ENCODE results near the gene SLC29A3.

The SLC29A3 gene

DNA sequence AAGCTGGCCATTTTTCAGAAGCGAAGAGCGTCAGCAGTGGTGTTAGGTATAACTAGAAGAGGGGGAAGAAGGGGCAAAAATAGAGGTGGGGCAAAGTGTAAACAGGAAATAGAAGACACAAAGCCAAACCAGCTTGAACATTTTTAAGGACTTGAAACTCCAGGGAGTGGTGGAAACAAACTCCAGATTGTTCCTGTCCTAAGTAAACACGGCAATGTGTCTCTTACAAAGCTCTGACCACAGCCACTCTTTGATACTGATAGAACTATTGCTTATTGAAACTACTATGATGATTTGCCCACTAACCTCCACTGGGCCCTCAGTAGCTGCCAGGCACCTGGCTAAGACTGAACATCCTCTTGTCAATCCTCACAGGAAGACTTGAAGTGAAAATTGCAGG is 56.9 kb downstream of the SLC29A3 start:
- H3K79me2 ChIP-seq: no peaks in the 10 kb centered on the region
- peaks cover 3% of the 10 kb centered on the region for H3K4me1 ChIP-seq
- H3K27ac ChIP-seq: no peak overlapping the region
- no peak overlapping the region for H3K4me2 ChIP-seq (ENCODE audit: low read length)
- H3K27me3 ChIP-seq (ENCODE audit: control insufficient read depth, insufficient read depth, low read length): no peaks in the 10 kb centered on the region
- H3K36me3 ChIP-seq (ENCODE audit: control insufficient read depth, insufficient read depth, low read length): no peaks in the 10 kb centered on the region
- TF ChIP-seq CTCF (IDR thresholded peaks at IDR 0.05): no peak
- H3K9ac ChIP-seq: no peak overlapping the region
- no peak overlapping the region for H3K4me3 ChIP-seq (ENCODE audit: low read depth, low read length)
- H3K9me3 ChIP-seq (ENCODE audit: control insufficient read depth, low read length): no peaks in the 10 kb centered on the region
- H2AFZ ChIP-seq: no peak overlapping the region

- no peak for TF ChIP-seq CTCF (IDR thresholded peaks at IDR 0.05)
- H3K27ac ChIP-seq: no peak overlapping the region
- H2AFZ ChIP-seq: no peak overlapping the region
These were observed 59.5 kb downstream of the SLC29A3 start for GRCh38 chr10:71378336-71379117.

DNA sequence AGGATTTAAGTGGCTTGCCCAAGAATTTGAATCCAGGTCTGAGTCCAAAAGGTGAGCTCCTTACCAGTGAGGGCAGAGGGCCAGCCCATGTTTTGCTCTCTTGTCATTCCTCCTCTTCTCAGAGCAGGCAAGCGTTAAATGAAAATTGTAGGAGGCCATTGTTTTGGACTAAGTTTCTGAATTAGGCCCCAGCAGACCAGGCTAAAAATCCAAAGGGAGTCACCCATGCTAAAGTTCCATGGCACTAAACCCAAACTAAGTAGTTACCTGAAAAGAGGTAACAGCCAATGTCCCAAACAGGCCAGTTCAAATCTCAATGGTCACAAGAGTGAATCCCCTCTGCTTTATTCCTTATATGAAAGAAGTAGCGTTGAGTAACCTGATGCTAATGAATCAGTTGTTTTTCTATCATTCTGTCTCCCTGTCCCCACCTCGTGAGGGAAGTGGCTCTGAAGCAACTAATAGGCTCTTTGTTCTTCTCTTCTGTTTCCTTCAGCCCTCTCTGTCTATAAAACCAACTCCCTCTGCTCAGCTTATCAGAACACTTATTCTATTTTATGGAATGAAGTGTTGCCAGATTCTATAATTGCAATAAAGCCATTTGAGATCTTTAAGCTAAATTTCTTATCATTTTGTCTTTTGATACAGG is 60.2 kb downstream of the SLC29A3 start:
- Histone ChIP-seq H3K9me3 (ENCODE audit: control insufficient read depth, low read length) (no peaks in the 10 kb centered on the region), H2AFZ (no peak overlapping the region), H3K27ac (no peak overlapping the region), H3K4me1 (peaks cover 3% of the 10 kb centered on the region), H3K9ac (no peak overlapping the region), H3K27me3 (ENCODE audit: control insufficient read depth, insufficient read depth, low read length) (no peaks in the 10 kb centered on the region), H3K4me3 (ENCODE audit: low read depth, low read length) (no peak overlapping the region), H3K36me3 (ENCODE audit: control insufficient read depth, insufficient read depth, low read length) (no peaks in the 10 kb centered on the region), H3K4me2 (ENCODE audit: low read length) (no peak overlapping the region), H3K79me2 (no peaks in the 10 kb centered on the region)
- TF ChIP-seq CTCF (IDR thresholded peaks at IDR 0.05): no peak

More at GRCh38 chr10:71378336-71379117, 59.5 kb downstream of the SLC29A3 start:
- peaks cover 3% of the 10 kb centered on the region for H3K4me1 ChIP-seq
- H3K36me3 ChIP-seq (ENCODE audit: control insufficient read depth, insufficient read depth, low read length): no peaks in the 10 kb centered on the region
- H3K27me3 ChIP-seq (ENCODE audit: control insufficient read depth, insufficient read depth, low read length): no peaks in the 10 kb centered on the region
- H3K79me2 ChIP-seq: no peaks in the 10 kb centered on the region
- no peak overlapping the region for H3K4me3 ChIP-seq (ENCODE audit: low read depth, low read length)
- H3K4me2 ChIP-seq (ENCODE audit: low read length): no peak overlapping the region
- no peak overlapping the region for H3K9ac ChIP-seq
- H3K9me3 ChIP-seq (ENCODE audit: control insufficient read depth, low read length): no peaks in the 10 kb centered on the region

- TF ChIP-seq CTCF (IDR thresholded peaks at IDR 0.05): no peak
- Histone ChIP-seq H3K9ac (no peak overlapping the region), H3K79me2 (no peaks in the 10 kb centered on the region), H3K4me1 (peaks cover 3% of the 10 kb centered on the region), H3K36me3 (ENCODE audit: control insufficient read depth, insufficient read depth, low read length) (no peaks in the 10 kb centered on the region), H2AFZ (no peak overlapping the region), H3K9me3 (ENCODE audit: control insufficient read depth, low read length) (no peaks in the 10 kb centered on the region), H3K27me3 (ENCODE audit: control insufficient read depth, insufficient read depth, low read length) (no peaks in the 10 kb centered on the region), H3K27ac (no peak overlapping the region), H3K4me3 (ENCODE audit: low read depth, low read length) (no peak overlapping the region), H3K4me2 (ENCODE audit: low read length) (no peak overlapping the region)
These were observed 61.8 kb downstream of the SLC29A3 start for GRCh38 chr10:71380841-71381240.
